Stimulated activated CD4-positive, alpha-beta T cell treated with anti-CD3 and anti-CD28 coated beads, Interleukin-4, amount 100 ng/mL, for 48 hours (primary cell): ENCODE measurements around the gene TAF5L.
"Not testable (repeated sequence)": the region's sequence is repeated elsewhere in the genome, so short reads cannot be mapped to it uniquely, and the experiment has no call there.

ENCODE experiments used
- DNase-seq, 2 donors: peaks; one replicate each; pipeline ENCODE4 v3.0.0-alpha.2; 2020; ENCODE audit warnings: low read depth in 2 of 2

Gene TAF5L

GRCh38 chr1:229603371-229604005 is 22.4 kb downstream of the TAF5L start:
- DNase-seq, result no peak

DNA sequence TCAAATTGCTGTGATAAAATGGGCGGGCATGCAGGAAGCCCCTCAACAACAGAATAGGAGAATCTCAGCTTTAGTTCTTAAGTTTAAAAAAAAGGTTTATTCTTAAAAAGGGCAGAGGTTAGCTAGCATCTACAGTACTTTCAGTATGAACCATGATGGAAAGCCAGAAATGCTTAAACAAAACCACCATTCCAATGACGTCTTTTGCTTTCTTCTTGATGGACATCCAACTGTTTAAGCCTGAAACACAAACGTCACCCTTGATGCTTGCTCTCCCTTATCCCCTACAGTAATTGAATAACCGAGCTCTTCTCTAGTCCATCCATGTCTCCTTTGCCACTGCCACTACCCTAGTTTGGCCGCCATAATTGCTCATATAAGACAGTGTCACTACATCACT is 25.7 kb downstream of the TAF5L start:
- no peak for DNase-seq

DNA sequence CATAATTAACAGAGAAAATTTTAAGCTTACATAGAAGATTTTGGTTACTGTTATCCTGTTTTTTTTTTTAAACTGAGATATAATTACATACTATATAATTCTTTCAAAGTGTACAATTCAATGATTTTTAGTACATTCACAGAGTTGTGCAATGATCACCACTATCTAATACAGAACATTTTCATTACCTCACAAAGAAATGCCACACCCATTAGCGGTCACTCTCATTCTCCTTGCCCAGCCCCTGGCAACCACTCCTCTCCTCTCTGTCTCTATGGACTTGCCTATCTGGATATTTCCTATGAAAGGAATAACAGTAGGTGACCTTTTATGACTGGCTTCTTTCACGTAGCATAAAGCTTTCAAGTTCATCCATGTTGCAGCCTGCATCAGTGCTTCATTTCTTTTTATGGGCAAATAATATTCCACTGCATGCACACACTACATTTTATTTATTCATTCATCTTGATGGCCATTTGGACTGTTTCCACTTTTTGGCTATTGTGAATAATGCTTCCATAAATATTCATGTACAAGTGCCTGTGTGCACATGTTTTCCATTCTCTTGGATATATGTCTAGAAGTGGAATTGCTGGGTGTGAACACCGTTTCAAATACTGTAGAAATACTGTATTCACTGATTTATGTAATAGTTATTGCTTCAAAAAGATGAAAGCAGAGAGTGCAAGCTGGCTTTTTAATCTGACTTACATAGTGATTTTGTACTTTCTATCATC is 26.5 kb downstream of the TAF5L start:
- DNase-seq, result no peak

DNA sequence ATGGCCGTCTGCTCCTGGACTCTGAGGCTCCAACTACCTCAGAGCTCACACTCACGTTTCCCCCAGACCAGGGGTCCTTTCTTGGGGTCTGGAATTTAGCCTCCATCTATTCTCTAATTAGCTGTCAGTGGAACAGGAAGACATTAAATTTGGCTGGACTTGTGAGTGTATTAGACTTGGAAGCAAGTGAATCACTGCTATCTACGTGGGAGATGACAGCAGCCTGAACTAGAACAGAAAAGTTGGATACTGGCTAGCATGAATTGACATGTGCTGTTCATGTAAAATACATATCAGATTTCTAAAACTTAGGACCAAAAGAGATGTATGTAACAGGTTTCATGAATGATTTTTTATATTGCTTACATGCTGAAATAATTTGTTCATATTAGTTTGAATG is 28.0 kb downstream of the TAF5L start:
- DNase-seq, result no peak

DNA sequence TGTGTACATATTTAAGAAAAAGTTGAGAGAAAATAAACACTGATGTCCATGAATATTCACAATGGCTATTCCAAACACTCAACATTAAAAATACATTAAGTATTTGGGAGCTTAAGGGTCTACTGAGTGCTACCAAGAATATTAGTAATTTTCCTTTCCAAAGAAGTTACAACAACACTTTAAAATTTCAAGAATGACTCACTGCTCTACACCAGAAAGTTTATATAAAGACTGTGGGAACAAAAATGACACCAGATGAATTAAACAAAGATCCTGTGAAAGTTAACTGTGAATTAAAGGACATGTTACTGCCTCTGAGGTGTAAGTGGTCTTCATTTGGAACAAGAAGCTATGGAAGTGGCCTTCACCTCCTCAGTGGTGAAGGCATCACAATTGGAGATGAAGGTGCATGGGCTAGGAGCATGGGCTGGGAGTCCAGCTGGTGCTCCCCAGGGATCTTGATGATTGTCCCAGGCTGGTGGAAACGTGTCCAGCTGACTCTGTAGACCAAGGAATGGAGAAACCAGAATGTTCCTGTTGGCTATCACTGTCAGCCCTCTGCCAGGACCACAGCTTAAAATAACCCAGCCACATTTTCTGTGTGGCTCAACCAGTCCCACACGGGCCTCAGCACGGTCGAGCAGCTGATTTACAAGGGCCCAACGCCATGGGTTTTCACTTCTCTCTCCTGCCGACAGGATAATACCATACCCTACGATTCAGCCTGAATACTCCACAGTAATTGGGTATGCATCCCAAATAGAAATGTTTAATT is 28.8 kb downstream of the TAF5L start:
- DNase-seq, result no peak

GRCh38 chr1:229595876-229596275 is 30.0 kb downstream of the TAF5L start:
- DNase-seq, result not testable (repeated sequence)

DNA sequence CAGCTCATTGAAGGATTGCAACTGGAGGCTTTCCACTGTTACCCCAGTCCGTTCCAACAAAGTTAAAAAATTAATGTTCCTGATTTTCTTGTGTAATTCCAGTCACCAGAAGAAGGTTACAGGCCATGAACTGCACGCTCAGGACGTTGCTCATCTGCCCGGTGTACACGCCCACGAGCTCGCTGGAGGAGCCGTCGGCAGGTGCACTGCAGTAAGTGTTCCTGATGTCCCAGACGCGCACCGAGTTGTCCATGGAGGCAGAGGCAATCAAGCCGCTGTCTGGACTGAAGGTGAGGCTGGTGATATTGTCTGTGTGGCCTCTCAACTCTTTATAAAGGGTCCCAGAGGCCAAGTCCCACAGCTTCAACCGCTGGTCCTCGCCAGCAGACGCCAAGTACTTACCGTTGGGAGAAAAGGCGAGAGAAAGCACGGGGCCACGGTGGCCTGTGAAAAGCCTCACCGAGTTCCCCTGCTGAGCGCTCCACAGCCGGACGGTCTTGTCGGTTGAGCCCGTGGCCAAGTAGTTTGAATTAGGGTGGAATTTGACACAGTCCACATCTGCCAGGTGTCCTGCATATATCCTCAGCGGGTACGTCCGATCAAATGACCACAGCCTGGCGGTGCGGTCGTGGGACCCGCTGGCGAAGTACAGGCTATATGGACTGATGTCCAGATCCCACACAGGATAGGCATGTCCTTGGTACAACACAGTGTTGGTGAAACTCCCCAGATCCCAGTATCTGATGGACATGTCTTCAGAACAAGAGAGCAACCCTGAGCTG is 31.5 kb downstream of the TAF5L start:
- no peak for DNase-seq

DNA sequence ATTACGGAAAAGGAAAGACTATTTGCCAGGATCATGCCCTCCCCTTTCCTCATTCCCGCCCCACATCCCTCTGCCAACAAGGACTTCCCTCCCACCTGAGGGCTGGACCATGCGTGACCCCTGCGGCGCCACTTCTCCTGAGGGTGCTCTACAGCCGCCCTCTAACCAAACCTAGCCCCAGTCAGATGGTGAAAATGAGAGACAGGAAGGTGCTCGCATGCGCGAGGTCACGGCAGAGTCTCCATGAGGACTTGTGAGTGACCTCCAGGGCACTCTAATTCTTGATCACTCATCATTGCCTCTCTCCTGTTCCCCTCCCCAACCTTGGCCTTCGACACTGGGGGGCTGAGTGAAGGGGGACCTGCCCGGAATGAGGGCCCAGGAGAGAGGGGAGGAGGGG is 32.1 kb downstream of the TAF5L start:
- DNase-seq, result no peak

- DNase-seq, result no peak
These were observed 35.8 kb downstream of the TAF5L start for GRCh38 chr1:229590119-229590518.

- no peak for DNase-seq
These were observed 40.6 kb downstream of the TAF5L start for GRCh38 chr1:229585338-229585737.

GRCh38 chr1:229582715-229583114 is 43.2 kb downstream of the TAF5L start:
- DNase-seq, result no peak

DNA sequence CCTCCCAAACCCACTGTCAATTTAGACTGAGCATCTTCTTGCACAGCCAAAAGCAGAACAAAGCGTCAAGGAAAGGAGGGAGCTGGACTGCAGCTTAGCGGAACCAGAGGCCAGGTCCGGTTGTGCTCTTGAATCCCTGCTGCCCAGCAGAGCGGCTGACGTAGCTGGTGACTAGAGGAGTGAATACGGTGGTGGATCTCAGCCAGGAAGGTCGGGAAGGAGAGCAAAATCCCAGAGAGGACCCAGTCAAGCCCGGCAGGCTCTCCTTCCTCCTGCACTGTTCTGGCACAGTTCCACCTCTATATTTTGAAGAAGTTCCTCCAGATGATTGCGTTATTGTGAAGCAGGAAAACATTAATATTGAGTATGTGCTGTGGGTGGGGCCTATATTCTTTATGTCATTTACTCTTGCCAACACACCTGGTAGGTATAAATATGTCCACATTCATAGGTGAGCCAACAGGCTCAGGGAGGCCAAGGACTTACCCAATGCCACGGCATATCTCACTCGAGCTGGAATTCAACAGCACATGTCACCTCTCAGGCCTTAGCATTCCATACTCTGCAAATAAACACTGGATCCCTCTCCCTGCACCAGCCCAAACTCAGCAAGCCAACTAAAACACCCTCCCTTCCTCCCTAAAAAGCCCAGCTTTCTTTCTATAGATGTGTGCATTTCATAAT is 43.8 kb downstream of the TAF5L start:
- no peak for DNase-seq

- no peak for DNase-seq
These were observed 44.4 kb downstream of the TAF5L start for GRCh38 chr1:229581485-229581884.

DNA sequence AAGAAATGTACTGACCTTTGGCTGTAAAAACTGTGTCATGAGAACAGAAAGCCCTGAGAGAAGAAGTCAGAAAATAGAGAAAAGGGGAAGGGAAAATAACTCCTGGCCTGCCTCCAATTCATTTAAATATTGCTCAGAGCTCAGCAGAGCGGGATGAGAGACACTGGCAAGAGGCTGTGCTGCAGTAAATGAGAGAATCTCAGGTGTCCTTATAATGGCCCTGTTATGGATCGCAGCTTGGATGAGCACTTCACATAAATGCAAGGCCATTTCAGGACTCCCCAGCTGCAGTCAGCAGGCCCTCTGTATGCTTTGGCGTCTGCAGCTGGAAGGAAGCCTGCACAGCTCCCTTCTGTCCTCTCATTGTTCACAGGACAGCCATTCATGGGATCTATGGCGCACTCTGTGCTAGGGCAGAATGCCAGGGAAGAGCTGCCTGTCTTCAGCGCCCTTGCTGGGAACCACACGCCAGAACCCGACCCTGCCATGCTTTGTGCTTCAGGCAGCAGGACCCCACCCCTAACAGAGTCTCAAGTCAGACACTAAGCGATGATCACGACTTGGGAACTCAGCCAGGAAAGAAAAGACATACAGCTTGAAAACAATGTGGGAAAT is 46.8 kb downstream of the TAF5L start:
- DNase-seq, result no peak

DNA sequence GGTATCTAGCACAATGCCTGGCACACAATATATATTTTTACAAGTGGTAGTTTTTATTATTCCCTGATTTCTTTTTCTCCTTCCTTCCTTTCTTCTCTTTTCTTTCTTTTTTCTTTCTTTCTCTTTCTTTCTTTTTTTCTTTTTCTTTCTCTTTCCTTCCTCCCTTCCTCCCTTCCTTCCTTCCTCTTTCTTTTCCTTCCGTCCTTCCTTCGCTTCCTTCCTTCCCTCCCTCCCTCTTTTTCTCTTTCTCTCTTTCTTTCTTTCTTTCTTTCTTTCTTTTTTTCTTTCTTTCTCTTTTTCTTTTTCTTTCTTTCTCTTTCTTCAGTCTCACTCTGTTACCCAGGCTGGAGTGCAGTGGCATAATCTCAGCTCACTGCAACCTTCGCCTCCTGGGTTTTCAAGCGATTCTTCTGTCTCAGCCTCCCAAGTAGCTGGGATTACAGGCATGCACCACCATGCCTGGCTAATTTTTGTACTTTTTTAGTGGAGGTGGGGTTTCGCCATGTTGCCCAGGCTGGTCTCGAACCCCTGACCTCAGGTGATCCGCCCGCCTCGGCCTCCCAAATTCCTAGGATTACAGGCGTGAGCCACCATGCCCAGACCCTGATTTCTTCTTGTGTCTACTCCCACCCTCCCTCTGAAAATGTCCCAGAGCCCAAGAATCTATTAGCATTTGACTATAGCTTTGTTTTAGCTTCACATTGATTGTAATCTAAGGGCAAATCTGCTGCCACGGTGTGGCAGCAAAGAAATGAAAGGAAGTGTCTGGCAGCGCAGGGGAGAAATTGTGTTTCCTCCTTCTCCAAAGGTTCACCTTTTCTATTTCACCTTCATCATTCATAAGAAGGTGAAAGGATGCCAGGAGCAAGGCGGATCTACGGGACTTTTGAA is 47.5 kb downstream of the TAF5L start:
- DNase-seq, result no peak

DNA sequence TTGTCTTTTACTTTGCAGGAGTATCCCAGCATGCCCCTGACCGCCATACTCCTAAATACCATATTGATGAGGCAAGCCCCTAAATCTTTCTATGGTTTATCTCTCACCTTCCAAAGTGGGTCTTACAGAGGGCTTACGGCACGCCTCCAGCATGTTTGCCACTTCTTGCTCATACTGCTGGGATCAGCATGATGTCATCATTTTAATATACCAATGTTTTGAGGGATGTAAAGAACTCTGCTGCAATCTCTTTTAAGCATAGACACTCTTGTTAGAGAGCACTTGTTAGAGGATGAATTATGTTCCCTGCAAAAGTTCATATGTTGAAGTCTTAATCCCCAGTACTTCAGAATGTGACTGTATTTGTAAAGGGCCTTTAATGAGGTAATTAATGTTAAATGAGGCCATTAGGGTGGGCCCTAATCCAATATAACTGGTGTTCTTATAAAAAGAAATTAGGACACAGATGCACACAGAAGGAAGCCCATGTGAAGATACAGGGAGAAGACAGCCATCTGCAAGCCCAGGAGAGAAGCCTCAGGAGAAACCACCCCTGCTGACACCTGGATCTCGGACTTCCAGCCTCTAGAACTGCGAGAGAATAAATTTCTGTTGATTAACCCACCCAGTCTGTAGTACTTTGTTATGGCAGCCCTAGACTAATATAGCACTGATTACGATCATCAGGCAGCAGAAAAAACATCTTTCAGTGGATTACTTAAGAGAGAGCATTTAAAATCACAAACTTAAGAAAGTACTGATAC is 51.1 kb downstream of the TAF5L start:
- DNase-seq, result no peak

- DNase-seq, result no peak
These were observed 53.6 kb downstream of the TAF5L start for GRCh38 chr1:229572286-229572685.

GRCh38 chr1:229570891-229571516 is 54.9 kb downstream of the TAF5L start:
- DNase-seq, result no peak

GRCh38 chr1:229570305-229570704 is 55.6 kb downstream of the TAF5L start:
- DNase-seq, result no peak
